Neural progenitor cell (in vitro differentiated cells): ENCODE measurements around the gene UBE2B. TPM values are rescaled to one million over a fixed set of nuclear protein-coding genes. Genes with fewer than 3 reads are reported as not detected.
A peak's percentile ranks its signal among the peaks of the same experiment; 100 is the strongest.
"Not testable (repeated sequence)": the region's sequence is repeated elsewhere in the genome, so short reads cannot be mapped to it uniquely, and the experiment has no call there.

Source experiments
- DNase-seq: peaks from one replicate; pipeline ENCODE4 v3.0.0-alpha.2; 2016; ENCODE audit warnings: low spot score
- H2AFZ ChIP-seq: fragments of 200-600 bp; sonication (generic); replicated peaks from 2 replicates; pipeline ENCODE4 v1.6.1; 2016; ENCODE audit warnings: antibody characterized with exemption
- H3F3A ChIP-seq: fragments of 200-600 bp; sonication (generic); 2 replicates; pipeline ENCODE4 v1.6.1; 2016; ENCODE audit warnings: antibody characterized with exemption, low read depth
- H3K27ac ChIP-seq: fragments of 200-600 bp; sonication (generic); 2 replicates; pipeline ENCODE4 v1.5.1; 2016; ENCODE audit warnings: mild to moderate bottlenecking
- H3K27me3 ChIP-seq: fragments of 200-600 bp; sonication (generic); 2 replicates; pipeline ENCODE4 v1.6.1; 2016; ENCODE audit warnings: mild to moderate bottlenecking, moderate library complexity
- H3K36me3 ChIP-seq: fragments of 200-600 bp; sonication (generic); 2 replicates; pipeline ENCODE4 v1.5.1; 2016
- H3K4me1 ChIP-seq: fragments of 200-600 bp; sonication (generic); 2 replicates; pipeline ENCODE4 v1.6.1; 2016; ENCODE audit warnings: mixed run types
- H3K4me2 ChIP-seq: fragments of 200-600 bp; sonication (generic); 2 replicates; pipeline ENCODE4 v1.6.1; 2016
- H3K4me3 ChIP-seq: fragments of 200-600 bp; sonication (generic); 2 replicates; pipeline ENCODE4 v1.5.1; 2016
- H3K79me2 ChIP-seq: fragments of 200-600 bp; sonication (generic); 2 replicates; pipeline ENCODE4 v1.6.1; 2016; ENCODE audit warnings: low read depth
- H3K9ac ChIP-seq: fragments of 200-600 bp; sonication (generic); 2 replicates; pipeline ENCODE4 v1.6.1; 2016
- H3K9me3 ChIP-seq: fragments of 200-600 bp; sonication (generic); 2 replicates; pipeline ENCODE4 v1.5.1; 2016; ENCODE audit warnings: low read depth
- H4K20me1 ChIP-seq: fragments of 200-600 bp; sonication (generic); 2 replicates; pipeline ENCODE4 v1.6.1; 2016; ENCODE audit warnings: low read depth
- H3K27ac Mint-ChIP-seq: 3 replicates; pipeline ENCODE4 v1.8.0; 2021; ENCODE audit warnings: mixed read lengths
- H3K27me3 Mint-ChIP-seq: 2 replicates; pipeline ENCODE4 v1.8.0; 2022; ENCODE audit warnings: low read depth, mild to moderate bottlenecking, inconsistent platforms, moderate library complexity, mixed read lengths; ENCODE audit not compliant: insufficient read depth
- H3K36me3 Mint-ChIP-seq: 3 replicates; pipeline ENCODE4 v1.8.0; 2021; ENCODE audit warnings: mixed read lengths
- H3K4me1 Mint-ChIP-seq: 3 replicates; pipeline ENCODE4 v1.8.0; 2021; ENCODE audit warnings: mixed read lengths
- H3K4me3 Mint-ChIP-seq: 3 replicates; pipeline ENCODE4 v1.8.0; 2021; ENCODE audit warnings: mild to moderate bottlenecking, moderate library complexity, mixed read lengths
- H3K9me3 Mint-ChIP-seq: 3 replicates; pipeline ENCODE4 v1.8.0; 2020; ENCODE audit warnings: mixed read lengths
- EZH2 ChIP-seq: fragments of 200-600 bp; sonication (generic); IDR thresholded peaks from 2 replicates; pipeline ENCODE4 v1.6.1; 2017; ENCODE audit warnings: antibody characterized with exemption, mild to moderate bottlenecking, moderate library complexity
- EZH2phosphoT487 ChIP-seq: fragments of 200-600 bp; sonication (generic); IDR thresholded peaks from 2 replicates; pipeline ENCODE4 v1.6.1; 2017; ENCODE audit warnings: antibody characterized with exemption
- total RNA-seq: library from RNA; depleted of rRNA; stranded (reverse); fragments of >200 nt; gene quantifications from 2 replicates; pipeline ENCODE4 v1.2.3, GENCODE V29; 2015; ENCODE audit warnings: low replicate concordance
- TF ChIP-seq, protein P1 (sequence below): fragments of 200-600 bp; sonication (generic); IDR thresholded peaks from 2 replicates; pipeline ENCODE4 v1.5.1; 2017; ENCODE audit warnings: antibody characterized with exemption, mild to moderate bottlenecking

The UBE2B gene
- total RNA-seq, 1 donor from 2014 or later = 72.4 TPM

DNA sequence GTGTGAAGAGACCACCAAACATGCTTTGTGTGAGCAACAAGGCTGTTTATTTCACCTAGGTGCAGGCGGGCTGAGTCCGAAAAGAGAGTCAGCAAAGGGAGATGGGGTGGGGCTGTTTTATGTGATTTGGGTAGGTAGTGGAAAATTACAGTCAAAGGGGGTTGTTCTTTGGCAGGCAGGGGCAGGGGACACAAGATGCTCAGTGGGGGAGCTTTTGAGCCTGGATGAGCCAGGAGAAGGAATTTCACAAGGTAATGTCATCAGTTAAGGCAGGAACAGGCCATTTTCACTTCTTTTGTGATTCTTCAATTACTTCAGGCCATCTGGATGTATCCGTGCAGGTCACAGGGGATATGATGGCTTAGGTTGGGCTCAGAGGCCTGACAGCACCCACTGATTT, 25.9 kb upstream of the UBE2B start:
- not testable (repeated sequence) for H3K4me1 ChIP-seq, H3K36me3 ChIP-seq, H3K27me3 ChIP-seq, H3K36me3 Mint-ChIP-seq, H3K9me3 Mint-ChIP-seq, H2AFZ ChIP-seq, H3K4me3 ChIP-seq, H3K79me2 ChIP-seq, H3K4me2 ChIP-seq, DNase-seq, H3K4me1 Mint-ChIP-seq, H3K27me3 Mint-ChIP-seq, H4K20me1 ChIP-seq, H3K9ac ChIP-seq, H3K4me3 Mint-ChIP-seq, H3F3A ChIP-seq, H3K9me3 ChIP-seq, H3K27ac ChIP-seq
- H3K27ac Mint-ChIP-seq = peak overlapping the region; percentile 70

DNA sequence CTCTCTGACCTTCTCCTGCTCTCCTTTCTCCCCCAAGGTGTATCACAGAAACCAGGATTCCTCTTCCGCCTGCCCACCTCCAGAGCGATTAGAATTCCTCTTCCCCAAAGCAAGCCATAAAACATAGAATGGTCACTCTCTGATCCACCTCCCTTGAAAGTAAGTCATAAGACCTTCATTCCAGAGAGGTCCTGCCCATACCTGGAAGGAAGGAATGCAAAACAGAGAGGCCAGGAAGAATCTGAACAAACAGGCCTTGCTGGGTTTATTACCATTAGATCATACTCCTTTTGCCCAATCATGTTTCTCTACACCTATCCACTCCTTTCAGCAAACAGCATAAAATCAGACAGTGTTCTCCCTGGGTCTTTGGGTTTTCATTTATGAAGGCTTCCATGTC, 25.4 kb upstream of the UBE2B start:
- Histone ChIP-seq H3F3A (no peaks in the 10 kb centered on the region), H3K9me3 (no peaks in the 10 kb centered on the region), H3K27me3 (no peaks in the 10 kb centered on the region), H3K27ac (no peak overlapping the region), H3K4me3 (no peak overlapping the region), H4K20me1 (no peaks in the 10 kb centered on the region), H3K4me1 (no peaks in the 10 kb centered on the region), H2AFZ (no peak overlapping the region), H3K4me2 (no peak overlapping the region), H3K79me2 (no peaks in the 10 kb centered on the region), H3K9ac (no peak overlapping the region), H3K36me3 (no peaks in the 10 kb centered on the region)
- Mint-ChIP-seq H3K4me1 (no peaks in the 10 kb centered on the region), H3K36me3 (peaks cover 8% of the 10 kb centered on the region), H3K27ac (no peak overlapping the region), H3K27me3 (no peaks in the 10 kb centered on the region), H3K4me3 (no peak overlapping the region), H3K9me3 (peaks cover 2% of the 10 kb centered on the region)
- TF ChIP-seq EZH2phosphoT487 (no peak), EZH2 (no peak)
- TF ChIP-seq, protein P1, sequence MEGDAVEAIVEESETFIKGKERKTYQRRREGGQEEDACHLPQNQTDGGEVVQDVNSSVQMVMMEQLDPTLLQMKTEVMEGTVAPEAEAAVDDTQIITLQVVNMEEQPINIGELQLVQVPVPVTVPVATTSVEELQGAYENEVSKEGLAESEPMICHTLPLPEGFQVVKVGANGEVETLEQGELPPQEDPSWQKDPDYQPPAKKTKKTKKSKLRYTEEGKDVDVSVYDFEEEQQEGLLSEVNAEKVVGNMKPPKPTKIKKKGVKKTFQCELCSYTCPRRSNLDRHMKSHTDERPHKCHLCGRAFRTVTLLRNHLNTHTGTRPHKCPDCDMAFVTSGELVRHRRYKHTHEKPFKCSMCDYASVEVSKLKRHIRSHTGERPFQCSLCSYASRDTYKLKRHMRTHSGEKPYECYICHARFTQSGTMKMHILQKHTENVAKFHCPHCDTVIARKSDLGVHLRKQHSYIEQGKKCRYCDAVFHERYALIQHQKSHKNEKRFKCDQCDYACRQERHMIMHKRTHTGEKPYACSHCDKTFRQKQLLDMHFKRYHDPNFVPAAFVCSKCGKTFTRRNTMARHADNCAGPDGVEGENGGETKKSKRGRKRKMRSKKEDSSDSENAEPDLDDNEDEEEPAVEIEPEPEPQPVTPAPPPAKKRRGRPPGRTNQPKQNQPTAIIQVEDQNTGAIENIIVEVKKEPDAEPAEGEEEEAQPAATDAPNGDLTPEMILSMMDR = no peak
- no peak for DNase-seq

DNA sequence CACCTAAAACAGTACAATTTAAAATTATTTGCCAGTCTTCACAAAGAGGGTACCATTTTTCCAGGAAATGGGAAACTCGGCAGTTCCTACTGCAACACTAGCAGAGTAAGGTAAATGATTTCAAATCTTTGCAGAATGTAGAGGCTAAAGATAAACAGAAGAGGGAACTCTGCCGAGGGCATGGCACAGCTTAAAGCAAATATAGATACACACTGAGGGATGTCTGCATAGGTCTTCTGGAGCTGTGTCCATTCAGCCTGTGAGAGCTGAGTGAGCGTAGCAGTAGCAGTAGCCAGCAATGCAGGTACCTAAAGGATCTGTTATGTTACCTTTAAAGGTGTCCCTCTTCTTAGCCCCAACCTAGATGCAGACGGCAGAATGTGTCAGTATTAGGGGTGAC, 21.9 kb upstream of the UBE2B start:
- H3K27me3 ChIP-seq = no peaks in the 10 kb centered on the region
- H3K27ac Mint-ChIP-seq = no peak overlapping the region
- H3K27ac ChIP-seq = no peak overlapping the region
- H2AFZ ChIP-seq = no peak overlapping the region
- H3K4me1 ChIP-seq = no peaks in the 10 kb centered on the region
- TF ChIP-seq EZH2 (no peak), EZH2phosphoT487 (no peak)
- TF ChIP-seq, protein P1 = no peak
- no peaks in the 10 kb centered on the region for H3K9me3 Mint-ChIP-seq
- no peaks in the 10 kb centered on the region for H3K9me3 ChIP-seq
- no peak overlapping the region for H3K4me3 Mint-ChIP-seq
- DNase-seq = no peak
- H3K9ac ChIP-seq = no peak overlapping the region
- H3K79me2 ChIP-seq = no peaks in the 10 kb centered on the region
- H3K4me1 Mint-ChIP-seq = no peaks in the 10 kb centered on the region
- no peaks in the 10 kb centered on the region for H3K27me3 Mint-ChIP-seq
- peaks cover 8% of the 10 kb centered on the region for H3K36me3 Mint-ChIP-seq
- no peaks in the 10 kb centered on the region for H3F3A ChIP-seq
- no peak overlapping the region for H3K4me2 ChIP-seq
- no peaks in the 10 kb centered on the region for H4K20me1 ChIP-seq
- H3K4me3 ChIP-seq = no peak overlapping the region
- H3K36me3 ChIP-seq = no peaks in the 10 kb centered on the region

DNA sequence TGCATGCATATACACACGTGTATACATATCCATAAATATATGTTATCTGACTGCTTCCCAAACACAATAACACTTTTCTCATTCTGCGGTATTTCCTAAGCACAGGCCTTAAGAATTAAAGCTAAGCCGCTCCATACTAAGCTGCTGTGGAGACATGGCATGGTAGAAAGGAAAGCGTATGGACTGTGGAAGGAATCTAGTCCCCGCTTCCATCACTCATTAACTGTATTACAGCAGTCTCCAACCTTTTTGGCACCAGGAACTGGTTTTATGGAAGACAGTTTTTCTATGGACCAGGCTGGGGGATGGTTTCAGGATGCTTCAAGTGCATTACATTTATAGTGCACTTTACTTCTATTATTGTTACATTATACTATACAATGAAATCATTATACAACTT, 15.7 kb upstream of the UBE2B start:
- H3K4me1 Mint-ChIP-seq = no peaks in the 10 kb centered on the region
- no peaks in the 10 kb centered on the region for H3K36me3 ChIP-seq
- no peaks in the 10 kb centered on the region for H3K4me1 ChIP-seq
- H3K27me3 ChIP-seq = no peaks in the 10 kb centered on the region
- H3K27me3 Mint-ChIP-seq = no peaks in the 10 kb centered on the region
- H2AFZ ChIP-seq = no peak overlapping the region
- H3K9me3 ChIP-seq = no peaks in the 10 kb centered on the region
- peaks cover 5% of the 10 kb centered on the region for H3K79me2 ChIP-seq
- H3K4me2 ChIP-seq = no peak overlapping the region
- H3K4me3 ChIP-seq = no peak overlapping the region
- DNase-seq = no peak
- no peaks in the 10 kb centered on the region for H3K9me3 Mint-ChIP-seq
- TF ChIP-seq, protein P1 = no peak
- no peak overlapping the region for H3K4me3 Mint-ChIP-seq
- H3K27ac Mint-ChIP-seq = no peak overlapping the region
- H3F3A ChIP-seq = no peaks in the 10 kb centered on the region
- peaks cover 5% of the 10 kb centered on the region for H4K20me1 ChIP-seq
- H3K27ac ChIP-seq = no peak overlapping the region
- no peaks in the 10 kb centered on the region for H3K36me3 Mint-ChIP-seq
- H3K9ac ChIP-seq = no peak overlapping the region
